H9 (cell line): ENCODE data around the gene PRSS16. TPM values are rescaled to one million over a fixed set of nuclear protein-coding genes. Genes with fewer than 3 reads are reported as not detected.

Source experiments
- DNase-seq: peaks from one replicate; pipeline ENCODE4 v3.0.0-alpha.2; 2017
- H2AFZ ChIP-seq: one replicate; pipeline ENCODE4 v1.6.1; 2013; ENCODE audit warnings: mild to moderate bottlenecking, low read length, control low read depth, moderate library complexity
- H2AK5ac ChIP-seq: 2 replicates; pipeline ENCODE4 v1.6.1; 2013; ENCODE audit warnings: low read length, control low read depth, mixed read lengths; ENCODE audit not compliant: insufficient read length
- H2BK120ac ChIP-seq: one replicate; pipeline ENCODE4 v1.6.1; 2013; ENCODE audit warnings: low read depth, mild to moderate bottlenecking, low read length, control low read depth, inconsistent platforms; ENCODE audit not compliant: poor library complexity, severe bottlenecking
- H2BK12ac ChIP-seq: 2 replicates; pipeline ENCODE4 v1.6.1; 2013; ENCODE audit warnings: low read length, control low read depth, mixed read lengths, low read depth; ENCODE audit not compliant: insufficient read length
- H2BK15ac ChIP-seq: 2 replicates; pipeline ENCODE4 v1.6.1; 2013; ENCODE audit warnings: low read depth, low read length, control low read depth
- H2BK20ac ChIP-seq: one replicate; pipeline ENCODE4 v1.6.1; 2013; ENCODE audit warnings: low read depth, mild to moderate bottlenecking, low read length, control low read depth, inconsistent platforms; ENCODE audit not compliant: poor library complexity, severe bottlenecking
- H2BK5ac ChIP-seq: 2 replicates; pipeline ENCODE4 v1.6.1; 2013; ENCODE audit warnings: low read length, control low read depth, mixed read lengths; ENCODE audit not compliant: insufficient read length
- H3K14ac ChIP-seq: 2 replicates; pipeline ENCODE4 v1.6.1; 2013; ENCODE audit warnings: low read length, control low read depth; ENCODE audit not compliant: insufficient read depth
- H3K18ac ChIP-seq: 2 replicates; pipeline ENCODE4 v1.6.1; 2013; ENCODE audit warnings: low read depth, mild to moderate bottlenecking, mixed read lengths, low read length, control low read depth; ENCODE audit not compliant: insufficient read length
- H3K23ac ChIP-seq: 2 replicates; pipeline ENCODE4 v1.6.1; 2013; ENCODE audit warnings: low read length, control low read depth, mixed read lengths, low read depth; ENCODE audit not compliant: insufficient read length
- H3K23me2 ChIP-seq: 2 replicates; pipeline ENCODE4 v1.6.1; 2013; ENCODE audit warnings: low read depth, mild to moderate bottlenecking, mixed read lengths, low read length, control low read depth; ENCODE audit not compliant: insufficient read length, poor library complexity, severe bottlenecking
- H3K27ac ChIP-seq: 2 replicates; pipeline ENCODE4 v1.5.1; 2013; ENCODE audit warnings: low read length, control low read depth, mixed read lengths, low read depth; ENCODE audit not compliant: insufficient read length
- H3K27me3 ChIP-seq: 2 replicates; pipeline ENCODE4 v1.6.1; 2013; ENCODE audit warnings: low read length, control low read depth, inconsistent platforms; ENCODE audit not compliant: insufficient read depth
- H3K4ac ChIP-seq: 2 replicates; pipeline ENCODE4 v1.6.1; 2013; ENCODE audit warnings: low read depth, mild to moderate bottlenecking, control low read depth, inconsistent platforms, low read length, moderate library complexity
- H3K4me1 ChIP-seq: 2 replicates; pipeline ENCODE4 v1.6.1; 2013; ENCODE audit warnings: low read length, control low read depth, inconsistent platforms; ENCODE audit not compliant: insufficient read depth
- H3K4me2 ChIP-seq: 2 replicates; pipeline ENCODE4 v1.6.1; 2013; ENCODE audit warnings: low read length, control low read depth, mixed read lengths; ENCODE audit not compliant: insufficient read length, insufficient read depth
- H3K56ac ChIP-seq: 2 replicates; pipeline ENCODE4 v1.6.1; 2013; ENCODE audit warnings: low read depth, mild to moderate bottlenecking, mixed read lengths, low read length, control low read depth; ENCODE audit not compliant: insufficient read length
- H3K79me1 ChIP-seq: 2 replicates; pipeline ENCODE4 v1.6.1; 2013; ENCODE audit warnings: low read depth, mild to moderate bottlenecking, moderate library complexity, low read length, control low read depth, inconsistent platforms; ENCODE audit not compliant: insufficient read depth, poor library complexity, severe bottlenecking
- H3K79me2 ChIP-seq: 2 replicates; pipeline ENCODE4 v1.6.1; 2013; ENCODE audit warnings: low read length, control low read depth, inconsistent platforms; ENCODE audit not compliant: insufficient read depth
- H3K9ac ChIP-seq: 2 replicates; pipeline ENCODE4 v1.6.1; 2013; ENCODE audit warnings: low read length, control low read depth, mixed read lengths; ENCODE audit not compliant: insufficient read length; ENCODE audit errors: extremely low read depth
- H3K9me3 ChIP-seq: one replicate; pipeline ENCODE4 v1.6.1; 2013; ENCODE audit warnings: low read depth, low read length, inconsistent platforms; ENCODE audit not compliant: control insufficient read depth
- H3T11ph ChIP-seq: one replicate; pipeline ENCODE4 v1.6.1; 2013; ENCODE audit warnings: mild to moderate bottlenecking, low read length, control low read depth, inconsistent platforms
- H4K20me1 ChIP-seq: one replicate; pipeline ENCODE4 v1.6.1; 2013; ENCODE audit not compliant: control insufficient read depth, insufficient read length, insufficient read depth
- H4K5ac ChIP-seq: 2 replicates; pipeline ENCODE4 v1.6.1; 2013; ENCODE audit warnings: low read depth, mild to moderate bottlenecking, mixed read lengths, low read length, control low read depth; ENCODE audit not compliant: insufficient read length
- H4K8ac ChIP-seq: replicated peaks from 2 replicates; pipeline ENCODE4 v1.6.1; 2013; ENCODE audit warnings: low read length, control low read depth, mixed read lengths, low read depth; ENCODE audit not compliant: insufficient read length
- H4K91ac ChIP-seq: 2 replicates; pipeline ENCODE4 v1.6.1; 2013; ENCODE audit warnings: low read depth, mild to moderate bottlenecking, moderate library complexity, mixed read lengths, low read length, control low read depth; ENCODE audit not compliant: insufficient read length
- H3K27ac Mint-ChIP-seq, 3 experiments: 2 replicates in 2 of 3; 3 replicates in 1 of 3; pipeline ENCODE4 v1.8.0; 2020 to 2021; ENCODE audit warnings: mixed read lengths in 3 of 3, mild to moderate bottlenecking in 1 of 3, moderate library complexity in 1 of 3
- H3K27me3 Mint-ChIP-seq: 2 replicates; pipeline ENCODE4 v1.8.0; 2021; ENCODE audit warnings: low read depth, mild to moderate bottlenecking, moderate library complexity, mixed read lengths
- H3K36me3 Mint-ChIP-seq, 3 experiments: 2 replicates in 2 of 3; 3 replicates in 1 of 3; pipeline ENCODE4 v1.8.0; 2020 to 2021; ENCODE audit warnings: low read depth in 3 of 3, mixed read lengths in 3 of 3; ENCODE audit not compliant: insufficient read depth in 1 of 3
- H3K4me1 Mint-ChIP-seq, 2 experiments: 2 replicates each; pipeline ENCODE4 v1.8.0; 2020; ENCODE audit warnings: mixed read lengths in 2 of 2
- H3K4me3 Mint-ChIP-seq, 2 experiments: 2 replicates in 1 of 2; 3 replicates in 1 of 2; pipeline ENCODE4 v1.8.0; 2020 to 2021; ENCODE audit warnings: mild to moderate bottlenecking in 2 of 2, mixed read lengths in 2 of 2, moderate library complexity in 1 of 2
- H3K9me3 Mint-ChIP-seq, 2 experiments: 2 replicates in 1 of 2; 3 replicates in 1 of 2; pipeline ENCODE4 v1.8.0; 2020; ENCODE audit warnings: mild to moderate bottlenecking in 2 of 2, mixed read lengths in 2 of 2, moderate library complexity in 1 of 2
- WGBS: extraction: QIAGEN DNeasy Blood & Tissue Kit; methylation state at CpG from one replicate; pipeline ENCODE4 v1.1.7; 2013; ENCODE audit warnings: missing lambda C conversion rate, low lambda C conversion rate, mixed read lengths; ENCODE audit not compliant: insufficient read length; ENCODE audit errors: extremely low coverage; 5-methylcytosine and 5-hydroxymethylcytosine counted together
- total RNA-seq: library from RNA; stranded (reverse); gene quantifications from 2 replicates; pipeline ENCODE4 v1.2.1, GENCODE V29; 2021
- TF ChIP-seq, protein P1 (sequence below): fragments of 200-600 bp; sonication (generic); conservative IDR thresholded peaks from 3 replicates; pipeline ENCODE4 v1.8.0; 2021; ENCODE audit warnings: antibody characterized with exemption, mild to moderate bottlenecking

Gene PRSS16
- total RNA-seq, 1 experiment from 2014 or later, result 14.8 TPM

DNA sequence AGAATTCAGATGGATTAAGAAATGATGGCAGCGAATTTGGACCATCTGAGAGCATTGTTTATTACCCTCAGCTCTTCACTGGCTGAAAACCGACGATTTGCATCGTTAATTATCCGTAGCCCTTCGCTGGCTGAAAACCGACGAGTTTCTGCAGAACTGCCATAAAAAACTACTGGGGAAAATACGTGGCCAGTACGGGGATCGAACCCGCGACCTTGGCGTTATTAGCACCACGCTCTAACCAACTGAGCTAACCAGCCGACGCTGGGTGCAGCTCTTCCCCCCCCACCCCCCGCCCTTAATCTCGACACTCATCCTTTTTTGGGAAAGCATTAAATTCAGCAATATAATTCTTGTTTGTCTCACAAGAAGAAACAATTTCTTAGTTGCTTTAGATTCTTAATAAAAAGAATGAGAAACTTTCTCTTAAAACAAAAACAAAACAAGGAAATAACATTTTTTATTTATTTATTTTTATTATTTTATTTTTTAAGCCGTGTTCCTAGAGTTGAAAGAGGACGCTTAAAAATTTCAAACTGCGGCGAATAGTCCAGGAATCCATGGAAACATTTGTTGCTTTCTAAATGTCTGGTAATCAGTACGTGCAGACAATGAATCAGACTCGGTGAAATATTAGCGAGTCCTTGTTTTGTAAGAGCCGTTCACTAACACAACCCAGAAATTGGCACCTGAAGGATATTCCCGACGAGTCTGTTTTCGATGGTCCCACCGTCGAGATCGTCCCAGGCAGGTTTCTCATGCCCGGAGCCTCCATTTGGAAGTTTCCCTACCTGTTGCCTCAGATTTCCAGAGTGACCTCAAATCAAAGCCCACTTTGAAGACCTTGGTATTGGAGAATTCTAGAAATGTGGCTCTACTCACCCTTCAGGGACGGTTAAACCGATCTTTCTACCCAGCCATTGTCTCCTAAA, 27.8 kb downstream of the PRSS16 start:
- H3K56ac ChIP-seq, result no peak overlapping the region
- no peak overlapping the region for H4K8ac ChIP-seq
- H3K9me3 ChIP-seq, result no peaks in the 10 kb centered on the region
- H4K20me1 ChIP-seq, result no peaks in the 10 kb centered on the region
- no peak overlapping the region for H4K5ac ChIP-seq
- H3K9me3 Mint-ChIP-seq, result peaks cover 0 to 2% of the 10 kb centered on the region in 2 experiments; a peak in 1 of 5 replicates
- no peaks in the 10 kb centered on the region; the same call in 1 of the 2 replicates for H3K27me3 ChIP-seq
- no CpG with 5 or more reads among the region's 36 CpGs for WGBS
- no peaks in the 10 kb centered on the region for H3K4me1 ChIP-seq
- no peak overlapping the region for H2BK5ac ChIP-seq
- H2BK20ac ChIP-seq, result no peak overlapping the region
- H2AK5ac ChIP-seq, result no peak overlapping the region
- H3K4me1 Mint-ChIP-seq, result peaks cover 2% of the 10 kb centered on the region in 2 experiments; a peak in 3 of 4 replicates
- no peaks in the 10 kb centered on the region for H3K36me3 Mint-ChIP-seq
- H3T11ph ChIP-seq, result no peak overlapping the region
- TF ChIP-seq, protein P1, sequence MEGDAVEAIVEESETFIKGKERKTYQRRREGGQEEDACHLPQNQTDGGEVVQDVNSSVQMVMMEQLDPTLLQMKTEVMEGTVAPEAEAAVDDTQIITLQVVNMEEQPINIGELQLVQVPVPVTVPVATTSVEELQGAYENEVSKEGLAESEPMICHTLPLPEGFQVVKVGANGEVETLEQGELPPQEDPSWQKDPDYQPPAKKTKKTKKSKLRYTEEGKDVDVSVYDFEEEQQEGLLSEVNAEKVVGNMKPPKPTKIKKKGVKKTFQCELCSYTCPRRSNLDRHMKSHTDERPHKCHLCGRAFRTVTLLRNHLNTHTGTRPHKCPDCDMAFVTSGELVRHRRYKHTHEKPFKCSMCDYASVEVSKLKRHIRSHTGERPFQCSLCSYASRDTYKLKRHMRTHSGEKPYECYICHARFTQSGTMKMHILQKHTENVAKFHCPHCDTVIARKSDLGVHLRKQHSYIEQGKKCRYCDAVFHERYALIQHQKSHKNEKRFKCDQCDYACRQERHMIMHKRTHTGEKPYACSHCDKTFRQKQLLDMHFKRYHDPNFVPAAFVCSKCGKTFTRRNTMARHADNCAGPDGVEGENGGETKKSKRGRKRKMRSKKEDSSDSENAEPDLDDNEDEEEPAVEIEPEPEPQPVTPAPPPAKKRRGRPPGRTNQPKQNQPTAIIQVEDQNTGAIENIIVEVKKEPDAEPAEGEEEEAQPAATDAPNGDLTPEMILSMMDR, result no peak
- no peaks in the 10 kb centered on the region for H3K79me1 ChIP-seq
- H3K4ac ChIP-seq, result no peak overlapping the region
- peaks cover 6% of the 10 kb centered on the region for H3K23me2 ChIP-seq
- H2AFZ ChIP-seq, result peak overlapping the region; percentile 91
- peak overlapping the region; percentile 69 to 82 for H3K4me3 Mint-ChIP-seq
- peak overlapping the region; percentile 67 for H3K9ac ChIP-seq
- H3K23ac ChIP-seq, result no peak overlapping the region
- no peak overlapping the region for H3K27ac ChIP-seq
- DNase-seq, result peak; percentile 67
- no peak overlapping the region for H2BK15ac ChIP-seq
- H3K18ac ChIP-seq, result no peak overlapping the region
- H2BK120ac ChIP-seq, result no peak overlapping the region
- H3K79me2 ChIP-seq, result no peaks in the 10 kb centered on the region
- peaks cover 21% of the 10 kb centered on the region for H3K27me3 Mint-ChIP-seq
- H3K14ac ChIP-seq, result no peak overlapping the region; the same call in 1 of the 2 replicates
- H2BK12ac ChIP-seq, result no peak overlapping the region
- H3K27ac Mint-ChIP-seq, result no peak overlapping the region
- H3K4me2 ChIP-seq, result peak overlapping the region; percentile 75
- H4K91ac ChIP-seq, result no peak overlapping the region
